ENCODE results near the gene IFITM1.
"Not testable (repeated sequence)": the region's sequence is repeated elsewhere in the genome, so short reads cannot be mapped to it uniquely, and the experiment has no call there.

IFITM1 gene

GRCh38 chr11:328516-329100 is 14.8 kb downstream of the IFITM1 start:
- not testable (repeated sequence) for DNase-seq

- no peak for DNase-seq
Observed at GRCh38 chr11:329886-330253, 16.0 kb downstream of the IFITM1 start.

- no peak for DNase-seq
Observed at GRCh38 chr11:330307-330693, 16.5 kb downstream of the IFITM1 start.

- no peak for DNase-seq
Observed at GRCh38 chr11:330694-331357, 17.0 kb downstream of the IFITM1 start.

- DNase-seq, result no peak
Observed at GRCh38 chr11:331358-332060, 17.7 kb downstream of the IFITM1 start.

- no peak for DNase-seq
Observed at GRCh38 chr11:332651-333480, 19.0 kb downstream of the IFITM1 start.

GRCh38 chr11:333616-334263 is 19.9 kb downstream of the IFITM1 start:
- DNase-seq, result not testable (repeated sequence)

GRCh38 chr11:334264-334994 is 20.6 kb downstream of the IFITM1 start:
- no peak for DNase-seq

- DNase-seq, result no peak
Observed at GRCh38 chr11:335779-336658, 22.2 kb downstream of the IFITM1 start.

GRCh38 chr11:336659-337198 is 22.9 kb downstream of the IFITM1 start:
- no peak for DNase-seq

- no peak for DNase-seq
Observed at GRCh38 chr11:337711-338110, 23.9 kb downstream of the IFITM1 start.

GRCh38 chr11:339963-340362 is 26.1 kb downstream of the IFITM1 start:
- DNase-seq, result no peak

- DNase-seq, result no peak
Observed at GRCh38 chr11:340539-341512, 27.0 kb downstream of the IFITM1 start.

- DNase-seq, result no peak
Observed at GRCh38 chr11:342328-342727, 28.5 kb downstream of the IFITM1 start.

GRCh38 chr11:344836-345578 is 31.2 kb downstream of the IFITM1 start:
- no peak for DNase-seq

- DNase-seq, result no peak
Observed at GRCh38 chr11:346529-346928, 32.7 kb downstream of the IFITM1 start.

GRCh38 chr11:349270-349954 is 35.6 kb downstream of the IFITM1 start:
- DNase-seq, result not testable (repeated sequence)

GRCh38 chr11:350033-350722 is 36.3 kb downstream of the IFITM1 start:
- DNase-seq, result not testable (repeated sequence)

Measured in NCI-H1092 treated with DMSO at 0.1 percent for 48 hours (cell line).